Stomach (tissue), 9 donors: ENCODE measurements around the gene DRD1. TPM values are rescaled to one million over a fixed set of nuclear protein-coding genes. Genes with fewer than 3 reads are reported as not detected.

Experiments
- DNase-seq, 2 donors: peaks; one replicate each; pipeline versions ENCODE4 v3.0.0 to v3.0.0-alpha.2; 2013 to 2019
- H3K27ac ChIP-seq, 5 donors: fragments of 200-600 bp in 4 of 5; sonication (generic) in 4 of 5; one replicate each; pipeline ENCODE4 v1.5.1; 2013 to 2019; ENCODE audit warnings: mild to moderate bottlenecking in 1 of 5, moderate library complexity in 1 of 5
- H3K27me3 ChIP-seq, 3 donors: fragments of 200-600 bp; sonication (generic); one replicate each; pipeline ENCODE4 v1.5.1; 2017 to 2019; ENCODE audit warnings: mixed run types in 1 of 3
- H3K36me3 ChIP-seq, 4 donors: fragments of 200-600 bp; sonication (generic); 1 replicate in 3 of 4; 2 replicates in 1 of 4; pipeline ENCODE4 v1.5.1; 2016 to 2019
- H3K4me1 ChIP-seq, 4 donors: fragments of 200-600 bp; sonication (generic); one replicate each; pipeline ENCODE4 v1.5.1; 2016 to 2019
- H3K4me3 ChIP-seq, 4 donors: fragments of 200-600 bp; sonication (generic) in 3 of 4; one replicate each; pipeline ENCODE4 v1.5.1; 2016 to 2019; ENCODE audit warnings: mild to moderate bottlenecking in 1 of 4
- H3K9me3 ChIP-seq, 4 donors: fragments of 200-600 bp; sonication (generic); one replicate each; pipeline ENCODE4 v1.5.1; 2016 to 2019
- CTCF ChIP-seq, 7 experiments: fragments of 450-650 bp in 4 of 7; fragments of 200-600 bp in 3 of 7; sonication (generic) in 3 of 7; IDR thresholded peaks; one replicate each; pipeline ENCODE4 v1.5.1; 2016 to 2019; ENCODE audit warnings: antibody characterized with exemption in 7 of 7, control low read depth in 2 of 7, mild to moderate bottlenecking in 1 of 7
- EP300 ChIP-seq: sonication (generic); formaldehyde crosslinking; IDR thresholded peaks from one replicate; pipeline ENCODE4 v1.6.1; 2017; ENCODE audit warnings: antibody characterized with exemption
- POLR2A ChIP-seq, 4 donors: fragments of 450-650 bp; IDR thresholded peaks; one replicate each; pipeline ENCODE4 v1.6.1; 2016; ENCODE audit warnings: antibody characterized with exemption in 4 of 4, control low read depth in 2 of 4, mild to moderate bottlenecking in 1 of 4, moderate library complexity in 1 of 4
- POLR2AphosphoS5 ChIP-seq, 3 donors: sonication (generic); formaldehyde crosslinking; IDR thresholded peaks; one replicate each; pipeline ENCODE4 v1.6.1; 2016; ENCODE audit warnings: antibody characterized with exemption in 3 of 3
- WGBS, 5 donors: extraction: QIAGEN DNeasy Blood & Tissue Kit in 3 of 5; methylation state at CpG; one replicate each; pipeline versions ENCODE4 v1.1.5 to v1.1.7; 2013 to 2018; 5-methylcytosine and 5-hydroxymethylcytosine counted together
- intact Hi-C: fragments of 100-400 bp; cut with DNase I; formaldehyde crosslinking; loops from one replicate; pipeline ENCODE4 v1.15.1; 2023; ENCODE audit warnings: low total_unique reads
- polyA plus RNA-seq, 3 donors: library from polyadenylated mRNA; stranded (reverse); fragments of 200-250 nt; gene quantifications; one replicate each; pipeline ENCODE4 v1.2.3, GENCODE V29; 2013
- total RNA-seq, 5 donors: library from RNA; depleted of rRNA; stranded (reverse); fragments of >200 nt; gene quantifications; one replicate each; pipeline versions ENCODE4 v1.1.0 to v1.2.3, GENCODE V29; 2014 to 2016
- donor health status: healthy with polysubstance abuse.
- donor health status: Bipolar disorder and iron deficiency.
- donor health status: healthy.

Gene DRD1
- total and polyA plus RNA-seq, 8 donors = 0.08 to 0.55 TPM; not detected in 6

GRCh38 chr5:175394601-175395000 lies 49.4 kb downstream of the DRD1 start:
- no peaks in the 10 kb centered on the region for H3K36me3 ChIP-seq
- H3K27ac ChIP-seq = no peak overlapping the region
- peaks cover 0 to 11% (median 0%) of the 10 kb centered on the region in 3 donors for H3K27me3 ChIP-seq
- DNase-seq = no peak
- no peak overlapping the region for H3K4me3 ChIP-seq
- no peaks in the 10 kb centered on the region for H3K9me3 ChIP-seq
- H3K4me1 ChIP-seq = no peaks in the 10 kb centered on the region
- 53 to 69% (median 64%) methylated on average over 5 of the region's 5 CpGs for WGBS, 5 donors
- no peak for TF ChIP-seq CTCF (IDR thresholded peaks at IDR 0.05)
- intact Hi-C loops = no loop called here

GRCh38 chr5:175393897-175394296 lies 50.1 kb downstream of the DRD1 start:
- H3K9me3 ChIP-seq = no peaks in the 10 kb centered on the region
- peaks cover 0 to 11% (median 0%) of the 10 kb centered on the region in 3 donors for H3K27me3 ChIP-seq
- no peaks in the 10 kb centered on the region for H3K4me1 ChIP-seq
- H3K4me3 ChIP-seq = no peak overlapping the region
- WGBS, 5 donors = 52 to 69% (median 60%) methylated on average over 3 to 4 of the region's 4 CpGs
- intact Hi-C loops = no loop called here
- DNase-seq = no peak
- H3K36me3 ChIP-seq = no peaks in the 10 kb centered on the region
- H3K27ac ChIP-seq = no peak overlapping the region
- no peak for TF ChIP-seq POLR2A (IDR thresholded peaks at IDR 0.05)
- TF ChIP-seq EP300 = no peak
- no peak for TF ChIP-seq POLR2AphosphoS5 (IDR thresholded peaks at IDR 0.05)
- no peak for TF ChIP-seq CTCF (IDR thresholded peaks at IDR 0.05)

- Histone ChIP-seq H3K27me3 (peaks cover 0 to 11% (median 0%) of the 10 kb centered on the region in 3 donors), H3K27ac (no peak overlapping the region), H3K36me3 (no peaks in the 10 kb centered on the region), H3K9me3 (no peaks in the 10 kb centered on the region), H3K4me1 (no peaks in the 10 kb centered on the region), H3K4me3 (no peak overlapping the region)
- no peak for DNase-seq
- intact Hi-C loops = no loop called here
- TF ChIP-seq POLR2A (IDR thresholded peaks at IDR 0.05) (no peak), CTCF (IDR thresholded peaks at IDR 0.05) (no peak), EP300 (no peak), POLR2AphosphoS5 (IDR thresholded peaks at IDR 0.05) (no peak)
- 77 to 88% (median 82%) methylated on average over 5 of the region's 5 CpGs for WGBS, 5 donors
Observed at GRCh38 chr5:175392236-175392635, 51.7 kb downstream of the DRD1 start.

- no peak for DNase-seq
- WGBS, 5 donors = 89 to 95% (median 93%) methylated on average over 4 of the region's 4 CpGs
Observed at GRCh38 chr5:175390352-175391083, 53.5 kb downstream of the DRD1 start.

More at GRCh38 chr5:175390352-175391083, 53.5 kb downstream of the DRD1 start:
- TF ChIP-seq POLR2A (IDR thresholded peaks at IDR 0.05) (no peak), POLR2AphosphoS5 (IDR thresholded peaks at IDR 0.05) (no peak), EP300 (no peak), CTCF (IDR thresholded peaks at IDR 0.05) (no peak)
- Histone ChIP-seq H3K36me3 (no peaks in the 10 kb centered on the region), H3K4me1 (no peaks in the 10 kb centered on the region), H3K27me3 (no peaks in the 10 kb centered on the region), H3K9me3 (no peaks in the 10 kb centered on the region), H3K4me3 (no peak overlapping the region), H3K27ac (no peak overlapping the region)
- intact Hi-C loops = no loop called here

Other genes starting within 250 kb of the DRD1 start
- 10 to 100 TPM; 14.0 to 33.6 (median 20.3) TPM for gene SFXN1, start 34.4 kb upstream of the DRD1 start, total RNA-seq
- 1 to 10 TPM; 8.3 to 9.3 (median 9.2) TPM for gene SFXN1, start 34.4 kb upstream of the DRD1 start, polyA plus RNA-seq
- 10 to 100 TPM in 2 of 5 donors, 1 to 10 TPM in 1, under 1 TPM in 2; 0.58 to 44.6 (median 5.0) TPM for gene HRH2, start 213.9 kb upstream of the DRD1 start, total RNA-seq
- 10 to 100 TPM in 1 of 3 donors, 1 to 10 TPM in 2; 4.0 to 11.3 (median 4.3) TPM for gene HRH2, start 213.9 kb upstream of the DRD1 start, polyA plus RNA-seq